HG03064 (cell line): Measurements from ENCODE around the gene AOPEP.
"Not testable (repeated sequence)": the region's sequence is repeated elsewhere in the genome, so short reads cannot be mapped to it uniquely, and the experiment has no call there.

Experiments
- ATAC-seq: cut with Tn5 transposase; IDR thresholded peaks from one replicate; pipeline ENCODE4 v1.9.1; 2021; ENCODE audit warnings: low read depth; ENCODE audit not compliant: unreplicated experiment

The AOPEP gene

GRCh38 chr9:94923326-94924089 is 197.0 kb downstream of the AOPEP start:
- ATAC-seq = no peak

GRCh38 chr9:94925751-94926430 is 199.4 kb downstream of the AOPEP start:
- ATAC-seq = no peak

GRCh38 chr9:94926431-94926800 is 199.9 kb downstream of the AOPEP start:
- no peak for ATAC-seq

- ATAC-seq = no peak
Observed at GRCh38 chr9:94927048-94927761, 200.7 kb downstream of the AOPEP start.

GRCh38 chr9:94927762-94928670 is 201.5 kb downstream of the AOPEP start:
- no peak for ATAC-seq

GRCh38 chr9:94928691-94929368 is 202.3 kb downstream of the AOPEP start:
- ATAC-seq = no peak

- no peak for ATAC-seq
Observed at GRCh38 chr9:94929369-94929756, 202.9 kb downstream of the AOPEP start.

GRCh38 chr9:94931036-94931633 is 204.6 kb downstream of the AOPEP start:
- no peak for ATAC-seq

- ATAC-seq = no peak
Observed at GRCh38 chr9:94931740-94932139, 205.2 kb downstream of the AOPEP start.

GRCh38 chr9:94932652-94933510 is 206.4 kb downstream of the AOPEP start:
- ATAC-seq = no peak

- no peak for ATAC-seq
Observed at GRCh38 chr9:94933511-94933828, 207.0 kb downstream of the AOPEP start.

GRCh38 chr9:94934816-94935328 is 208.4 kb downstream of the AOPEP start:
- no peak for ATAC-seq

GRCh38 chr9:94935396-94935795 is 208.9 kb downstream of the AOPEP start:
- no peak for ATAC-seq

GRCh38 chr9:94936419-94936818 is 209.9 kb downstream of the AOPEP start:
- ATAC-seq = no peak

- ATAC-seq = no peak
Observed at GRCh38 chr9:94937214-94937903, 210.9 kb downstream of the AOPEP start.

- no peak for ATAC-seq
Observed at GRCh38 chr9:94938384-94938783, 211.9 kb downstream of the AOPEP start.

- ATAC-seq = not testable (repeated sequence)
Observed at GRCh38 chr9:94940296-94940695, 213.8 kb downstream of the AOPEP start.
